Right lung (tissue), 5 donors: ENCODE measurements around the gene INPP5B. TPM values are rescaled to one million over a fixed set of nuclear protein-coding genes. Genes with fewer than 3 reads are reported as not detected.
"Not testable (repeated sequence)": the region's sequence is repeated elsewhere in the genome, so short reads cannot be mapped to it uniquely, and the experiment has no call there.

Source experiments
- DNase-seq, 2 donors: peaks; one replicate each; pipeline ENCODE4 v3.0.0-alpha.2; 2013
- polyA plus RNA-seq, 5 donors: library from polyadenylated mRNA; unstranded; fragments of 120-200 nt; gene quantifications; one replicate each; pipeline versions ENCODE4 v1.2.1 to v1.2.3, GENCODE V29; 2013; ENCODE audit warnings: inconsistent platforms in 1 of 5, low replicate concordance in 1 of 5; ENCODE audit not compliant: insufficient read length in 5 of 5, insufficient read depth in 1 of 5

Gene INPP5B
- polyA plus RNA-seq, 5 donors = 25.7 to 36.0 (median 27.9) TPM

DNA sequence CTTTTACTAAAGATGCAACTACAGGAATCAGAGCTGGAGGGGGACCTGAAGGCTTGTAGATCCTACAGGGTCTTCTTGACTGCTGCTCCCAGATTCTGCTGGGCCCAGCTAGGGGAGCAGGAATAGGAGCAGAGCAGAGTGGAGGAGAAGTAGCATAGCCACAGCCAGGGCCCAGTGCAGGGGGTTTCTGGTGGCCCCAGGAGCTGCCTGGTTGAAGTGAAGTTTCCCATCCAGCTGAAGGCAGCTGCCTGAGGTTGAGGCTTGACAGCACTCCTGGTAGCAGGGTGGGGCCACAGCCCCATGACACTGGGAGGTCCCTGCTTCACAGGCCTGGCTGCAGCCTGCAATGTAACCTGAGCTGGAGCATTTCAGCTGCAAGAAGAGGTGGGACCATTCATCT, 2.0 kb upstream of the INPP5B start:
- no peak for DNase-seq

DNA sequence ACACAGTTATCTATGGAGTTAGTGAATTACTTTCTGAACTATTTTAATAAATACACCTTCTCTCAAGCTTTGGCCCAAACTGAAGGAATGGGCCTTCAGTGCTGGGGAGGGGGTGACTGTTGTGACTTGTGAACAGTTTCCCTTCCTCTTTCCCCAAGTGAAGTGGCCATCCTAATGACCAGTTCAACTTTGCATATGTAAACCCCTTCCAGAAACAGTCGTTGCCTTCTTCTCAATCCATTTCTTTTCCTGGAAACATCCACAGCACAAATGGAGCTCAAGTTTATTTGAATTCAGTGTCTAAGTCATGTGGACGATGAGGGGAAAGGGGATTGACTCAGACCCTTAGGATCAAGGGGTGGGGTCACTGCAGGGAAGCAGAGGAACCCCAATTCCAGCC, 1.3 kb upstream of the INPP5B start:
- no peak for DNase-seq

DNA sequence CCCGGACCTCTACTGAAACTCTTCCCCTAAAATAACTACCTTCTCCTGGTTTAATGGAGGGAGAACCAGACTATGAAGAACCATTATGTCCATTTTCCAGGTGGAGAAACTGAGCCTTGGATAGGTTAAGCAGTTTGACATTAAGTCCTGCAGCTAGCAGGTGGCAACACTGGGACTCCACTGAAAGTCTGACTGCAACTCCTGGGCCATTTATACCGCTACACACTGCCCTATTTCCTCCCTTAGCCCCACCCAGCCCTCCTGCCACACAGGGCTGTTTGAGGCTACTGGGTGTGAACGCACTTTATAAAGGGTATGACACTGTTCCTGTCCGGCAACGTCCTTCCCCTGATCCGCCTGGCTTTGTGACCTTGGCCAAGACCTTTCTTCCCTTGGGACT, 511 bp upstream of the INPP5B start:
- DNase-seq = no peak

DNA sequence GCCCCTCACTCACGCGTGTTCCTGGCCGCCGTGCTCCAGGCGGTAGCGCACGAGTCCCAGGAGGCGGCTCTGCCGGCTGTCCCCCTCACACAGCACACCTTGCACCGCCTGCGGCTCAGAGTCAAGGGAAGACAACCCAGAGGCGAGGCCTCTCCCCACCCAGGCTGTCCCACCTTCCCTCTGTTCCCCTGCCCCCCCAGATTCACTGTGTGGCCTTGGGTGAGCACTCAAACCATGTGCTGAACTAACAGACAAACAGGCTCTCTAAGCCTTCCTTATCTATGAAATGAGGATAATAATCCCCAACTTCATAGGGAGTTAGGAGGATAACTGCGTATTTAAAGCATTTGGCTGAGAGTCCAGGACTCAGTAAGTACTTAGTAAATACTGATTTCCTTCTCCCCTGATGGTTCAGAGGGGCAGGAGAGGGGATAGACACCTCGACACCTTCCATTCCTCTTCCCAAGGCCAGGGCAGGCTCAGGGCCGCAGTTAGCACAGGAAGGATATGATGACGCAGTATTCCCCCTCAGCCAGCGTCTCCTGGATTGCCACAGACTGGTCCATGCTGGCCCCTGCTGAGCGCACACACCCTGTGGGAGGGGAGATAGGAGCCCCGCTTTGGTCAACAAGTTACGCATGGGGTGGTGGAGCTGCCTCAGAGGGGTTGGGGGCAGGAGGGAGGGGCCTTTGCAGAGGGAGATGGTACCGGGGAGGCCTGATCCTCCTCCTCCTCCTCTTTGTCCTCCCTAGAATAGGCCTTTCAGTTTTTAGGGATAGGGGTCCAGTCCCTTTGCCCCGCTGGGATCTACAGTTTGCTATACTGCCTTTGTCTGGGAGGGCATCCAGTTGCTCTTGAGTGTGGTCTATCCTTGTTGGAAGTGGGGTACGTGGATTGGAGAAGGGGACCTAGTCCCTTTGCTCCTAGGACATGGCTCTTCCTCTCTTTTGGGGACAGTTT, 830 bp downstream of the INPP5B start:
- DNase-seq = peak; percentile 41 to 42

DNA sequence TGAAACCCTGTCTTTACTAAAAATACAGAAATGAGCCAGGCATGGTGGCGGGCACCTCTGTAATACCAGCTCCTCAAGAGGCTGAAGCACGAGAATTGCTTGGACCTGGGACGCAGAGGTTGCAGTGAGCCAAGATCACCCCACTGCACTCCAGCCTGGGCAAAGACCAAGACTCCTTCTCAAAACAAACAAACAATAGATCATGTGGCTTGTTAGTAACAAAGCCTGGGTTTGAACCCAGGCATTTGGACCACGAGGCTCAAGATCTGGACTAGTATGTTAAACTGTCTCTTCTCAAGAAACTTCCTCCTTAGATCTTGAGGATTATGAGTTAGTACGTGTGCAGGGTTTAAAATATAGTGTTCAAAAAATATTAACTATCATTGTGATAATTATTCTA, 1.6 kb downstream of the INPP5B start:
- no peak for DNase-seq

DNA sequence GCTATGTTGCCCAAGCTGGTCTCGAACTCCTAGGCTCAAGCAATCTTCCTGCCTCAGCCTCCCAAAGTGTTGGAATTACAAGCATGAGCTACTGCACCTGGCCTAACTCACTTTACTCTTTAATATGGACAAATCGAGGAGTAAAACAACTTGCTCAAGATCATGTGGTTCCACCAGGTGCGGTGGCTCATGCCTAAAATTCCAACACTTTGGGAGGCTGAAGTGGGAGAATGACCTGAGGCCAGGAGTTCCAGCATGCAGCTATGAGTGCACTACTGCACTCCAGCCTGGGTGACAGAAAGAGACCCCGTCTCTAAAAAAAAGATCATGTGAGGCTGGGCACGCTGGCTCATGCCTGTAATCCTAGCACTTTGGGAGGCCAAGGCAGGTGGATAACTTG, 2.0 kb downstream of the INPP5B start:
- no peak for DNase-seq

DNA sequence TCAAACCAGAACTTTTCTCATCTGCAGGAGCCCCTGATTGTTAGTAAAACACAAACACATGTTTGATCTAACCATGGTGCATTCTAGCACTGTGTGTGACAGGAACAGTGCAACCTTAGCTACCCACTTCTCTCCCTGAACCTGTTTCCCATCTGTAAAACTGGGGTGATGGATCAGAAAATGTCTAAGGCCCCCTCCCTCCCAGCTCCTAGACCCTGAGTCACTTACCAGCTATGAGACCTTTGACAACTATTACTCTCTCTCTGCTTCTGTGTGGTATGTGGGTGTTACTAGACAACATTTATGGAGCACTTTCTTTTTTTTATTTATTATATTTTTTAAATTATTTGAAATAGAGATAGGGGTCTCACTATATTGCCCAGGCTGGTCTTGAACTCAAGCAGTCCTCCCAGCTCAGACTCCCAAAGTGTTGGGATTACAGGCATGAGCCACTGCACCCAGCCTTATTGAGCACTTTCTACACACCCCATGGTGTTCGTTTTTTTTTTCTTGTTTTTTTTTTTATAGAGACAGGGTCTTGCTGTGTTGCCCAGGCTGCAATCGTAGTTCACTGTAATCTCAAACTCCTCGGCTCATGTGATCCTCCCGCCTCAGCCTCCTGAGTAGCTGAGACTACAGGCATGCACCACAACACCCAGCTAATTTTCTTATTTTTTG, 2.6 kb downstream of the INPP5B start:
- DNase-seq = no peak

DNA sequence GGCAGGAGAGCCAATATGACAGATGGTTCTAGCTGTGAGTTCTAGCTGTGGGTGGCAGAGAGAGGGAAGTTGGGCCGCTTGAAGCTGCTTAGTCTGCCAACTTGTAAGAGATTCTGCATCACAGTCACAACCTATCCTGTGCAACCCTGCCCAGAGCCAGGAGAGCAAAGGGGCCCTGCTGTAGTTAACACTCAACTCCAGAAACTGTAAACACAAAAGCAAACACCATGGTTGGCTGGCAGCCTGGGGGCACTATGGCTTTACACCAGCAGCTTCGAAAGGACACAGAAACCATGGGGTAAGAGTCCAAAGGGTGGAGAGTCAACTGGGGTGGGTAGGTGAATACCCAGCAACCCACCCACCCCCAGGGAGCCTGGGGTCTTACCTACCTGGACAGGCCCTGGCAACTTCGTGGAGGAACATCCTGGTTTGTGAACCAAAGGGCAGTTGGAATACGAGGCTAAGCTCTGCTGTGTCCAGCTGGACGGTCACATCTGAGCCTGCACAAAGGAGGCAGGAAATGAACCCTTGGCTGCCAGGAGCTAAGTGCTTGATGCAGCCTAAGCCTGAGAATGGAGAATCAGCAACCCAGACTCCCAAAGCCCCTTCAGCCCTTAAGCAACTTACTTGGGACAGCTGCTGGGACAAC, 6.4 kb downstream of the INPP5B start:
- no peak for DNase-seq

DNA sequence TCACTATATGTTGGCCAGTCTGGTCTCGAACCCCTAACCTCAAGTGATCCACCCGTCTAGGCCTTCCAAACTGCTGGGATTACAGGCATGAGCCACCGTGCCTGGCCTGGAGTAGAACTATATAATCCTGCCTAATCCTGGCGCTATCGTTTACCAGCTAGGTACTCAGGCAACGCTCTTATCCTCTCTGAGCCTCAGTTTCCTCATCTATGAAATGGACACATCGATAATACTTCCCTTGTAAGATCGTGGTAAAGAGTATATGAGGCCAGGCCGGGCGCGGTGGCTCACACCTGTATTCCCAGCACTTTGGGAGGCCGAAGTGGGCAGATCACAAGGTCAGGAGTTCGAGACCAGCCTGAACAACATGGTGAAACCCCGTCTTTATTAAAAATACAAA, 10.1 kb downstream of the INPP5B start:
- not testable (repeated sequence) for DNase-seq

DNA sequence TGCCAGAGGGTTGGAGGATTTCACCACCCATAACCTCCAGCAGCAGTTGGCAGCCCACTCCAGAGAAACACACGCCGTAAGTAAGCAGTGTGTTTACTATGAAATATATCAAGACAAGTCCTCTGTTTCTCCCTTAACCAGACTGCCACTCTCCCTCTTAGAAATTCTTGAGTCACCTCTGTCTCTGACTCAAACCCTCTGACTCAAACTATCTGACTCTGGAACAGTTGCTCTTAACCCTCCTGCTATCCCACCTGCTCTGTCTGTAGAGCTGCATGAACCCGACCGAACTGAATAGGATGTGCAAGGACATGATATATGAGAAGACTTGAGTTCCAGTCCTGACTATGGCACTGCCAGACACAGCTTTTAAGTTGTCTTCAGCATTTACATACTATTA, 14.1 kb downstream of the INPP5B start:
- no peak for DNase-seq

DNA sequence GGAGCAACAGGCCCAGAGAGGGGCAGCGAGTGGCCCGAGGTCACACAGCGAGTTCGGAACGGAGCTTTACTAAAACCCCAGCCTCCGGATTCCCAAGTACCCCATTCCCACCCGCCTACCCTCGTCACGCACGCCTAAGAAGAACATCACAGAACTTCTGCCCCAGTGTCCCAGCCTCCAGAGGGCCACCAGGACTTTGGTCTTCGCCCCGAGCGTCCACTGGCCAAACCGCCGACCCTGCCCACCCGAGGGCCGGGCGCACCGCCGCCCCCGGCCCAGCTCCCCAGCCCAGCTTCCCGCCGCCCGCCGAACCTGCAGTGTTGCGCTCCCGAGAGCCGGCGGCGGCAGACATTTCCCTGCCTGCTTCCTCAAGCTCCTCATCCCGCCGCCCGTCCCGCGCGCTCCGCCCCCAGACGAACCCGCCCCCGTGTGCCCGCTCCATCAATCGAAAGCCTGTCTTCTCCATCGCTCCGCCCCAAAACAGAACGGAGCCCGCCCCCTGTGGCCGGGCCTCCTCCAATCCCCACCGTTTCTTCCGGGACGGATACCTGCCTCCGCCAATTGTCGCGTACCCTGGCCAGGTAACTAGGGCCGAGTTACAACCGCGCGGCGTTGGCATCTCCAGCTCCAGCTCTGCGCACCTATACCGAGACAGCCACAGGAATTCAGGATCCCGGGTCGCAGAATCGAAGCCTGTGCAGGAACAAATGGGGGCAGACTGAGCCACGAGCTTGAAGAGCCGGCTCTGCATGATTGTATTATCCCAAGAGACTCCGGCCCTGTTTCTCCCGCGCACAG, 15.3 kb downstream of the INPP5B start:
- DNase-seq = peak; percentile 92 to 95

DNA sequence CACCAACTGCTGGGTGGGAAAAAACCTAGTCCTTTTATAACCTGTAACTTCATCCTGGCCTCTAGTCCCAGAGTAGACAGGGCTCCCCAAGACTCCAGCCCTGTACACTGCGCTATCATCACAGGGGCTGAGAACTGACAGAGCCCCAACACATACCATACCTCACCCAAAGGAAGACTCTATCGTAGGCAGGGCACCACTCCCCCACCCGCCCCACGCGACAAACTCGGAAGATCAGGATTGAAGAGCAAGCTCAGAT, 15.8 kb downstream of the INPP5B start:
- no peak for DNase-seq

DNA sequence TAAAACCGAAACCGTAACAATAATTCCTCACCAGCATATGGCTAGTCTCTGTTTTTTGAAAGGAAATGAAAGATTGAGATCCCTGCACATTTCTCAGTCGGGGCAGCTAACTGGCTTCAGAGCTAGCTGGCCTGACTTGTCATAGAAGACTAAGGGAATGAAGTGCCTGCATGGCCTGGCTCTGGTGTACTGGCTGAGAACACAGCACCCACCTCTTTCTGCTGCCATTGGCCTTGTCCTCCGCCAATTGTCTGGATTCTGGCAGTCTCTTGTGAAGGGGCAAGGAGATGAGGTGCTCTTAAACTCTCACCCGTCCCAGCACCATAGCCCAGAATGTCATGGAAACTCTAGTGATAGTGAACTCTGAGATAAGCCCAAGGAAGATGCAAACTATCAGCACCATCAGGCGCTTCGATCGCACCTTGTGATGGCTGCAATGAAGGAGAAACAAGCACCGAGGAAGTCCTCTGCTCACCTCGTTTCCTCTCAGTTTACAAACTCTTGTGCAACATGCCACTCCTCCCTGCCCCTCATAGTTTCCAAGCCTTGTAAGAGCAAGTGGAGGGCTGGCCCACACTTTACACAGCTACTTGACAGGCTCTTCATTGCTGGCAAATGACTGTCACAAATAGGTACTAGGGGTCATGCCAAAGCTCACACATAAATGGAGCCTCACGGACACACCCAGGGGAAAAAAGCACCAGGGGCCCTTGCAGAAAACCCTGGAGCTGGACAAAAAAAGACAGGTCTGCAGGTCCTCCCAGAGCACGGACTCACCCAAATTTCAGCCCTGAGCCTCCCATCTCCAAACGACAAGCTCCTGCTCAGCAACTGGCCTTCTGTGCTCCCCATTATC, 16.4 kb downstream of the INPP5B start:
- peak; percentile 20 for DNase-seq

DNA sequence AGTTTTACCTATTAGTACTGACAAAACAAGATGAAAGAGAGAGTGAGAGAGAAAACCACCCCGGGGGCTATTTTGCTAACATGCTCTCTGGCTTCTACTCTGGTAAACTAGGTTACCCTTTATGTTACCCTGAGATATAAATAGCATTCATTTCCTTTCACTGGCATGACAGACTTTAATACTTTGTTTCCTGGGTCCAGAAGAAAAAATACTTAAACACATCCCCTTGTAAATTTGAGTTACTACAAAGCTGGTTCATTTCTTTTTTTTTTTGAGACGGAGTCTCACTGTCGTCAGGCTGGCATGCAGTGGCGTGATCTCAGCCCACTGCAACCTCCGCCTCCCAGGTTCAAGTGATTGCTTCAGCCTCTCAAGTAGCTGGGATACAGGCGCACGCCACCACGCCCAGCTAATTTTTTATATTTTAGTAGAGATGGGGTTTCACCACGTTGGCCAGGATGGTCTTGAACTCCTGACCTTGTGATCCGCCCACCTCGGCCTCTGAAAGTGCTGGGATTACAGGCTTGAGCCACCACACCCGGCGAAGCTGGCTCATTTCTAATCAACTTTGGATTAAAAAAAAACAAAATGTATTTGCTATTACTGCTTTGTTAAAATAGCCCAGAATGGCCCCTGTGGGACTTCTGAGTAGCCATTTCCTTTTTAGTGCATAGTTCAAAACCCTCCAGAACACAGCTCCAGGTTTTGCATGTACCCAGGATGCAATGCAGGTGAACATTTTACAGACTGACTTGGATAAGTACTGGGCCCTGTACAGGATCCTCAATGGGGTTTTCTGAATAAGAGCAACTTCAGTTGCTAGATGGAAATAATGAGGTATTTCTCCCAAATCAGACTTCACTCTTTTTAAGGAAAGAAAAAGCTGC, 20.6 kb downstream of the INPP5B start:
- DNase-seq = no peak

DNA sequence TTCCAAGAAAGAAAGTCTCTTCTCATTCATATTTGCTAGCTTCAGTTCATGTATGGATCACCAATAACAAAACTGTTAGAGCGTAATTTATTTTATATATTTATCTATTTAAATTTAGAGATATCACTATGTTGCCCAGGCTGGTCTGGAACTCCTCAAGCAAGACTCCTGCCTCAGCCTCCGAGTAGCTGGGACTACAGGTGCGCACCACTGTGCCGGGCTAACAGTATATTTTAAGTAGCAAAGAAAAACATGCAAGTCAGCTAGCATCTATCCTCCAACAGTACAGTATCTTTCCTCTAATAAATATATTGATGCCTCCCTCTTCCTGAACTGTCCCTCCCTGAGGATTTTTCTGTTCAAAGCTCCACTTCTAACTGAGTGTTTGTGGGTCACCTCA, 21.5 kb downstream of the INPP5B start:
- no peak for DNase-seq

DNA sequence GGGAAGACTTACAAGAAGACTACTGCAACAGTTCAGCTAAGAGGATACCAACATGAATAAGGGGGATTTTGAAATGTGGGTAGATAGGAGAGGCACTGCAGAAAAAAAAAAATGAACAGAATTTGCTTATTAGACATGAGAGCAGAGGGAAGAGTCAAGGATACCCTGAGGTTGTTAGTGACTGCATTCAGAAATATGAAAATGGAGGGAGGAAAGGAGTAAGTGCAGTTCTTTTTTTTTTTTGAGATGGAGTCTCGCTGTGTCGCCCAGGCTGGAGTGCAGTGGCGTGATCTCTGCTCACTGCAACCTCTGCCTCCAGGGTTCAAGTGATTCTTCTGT, 23.3 kb downstream of the INPP5B start:
- no peak for DNase-seq

DNA sequence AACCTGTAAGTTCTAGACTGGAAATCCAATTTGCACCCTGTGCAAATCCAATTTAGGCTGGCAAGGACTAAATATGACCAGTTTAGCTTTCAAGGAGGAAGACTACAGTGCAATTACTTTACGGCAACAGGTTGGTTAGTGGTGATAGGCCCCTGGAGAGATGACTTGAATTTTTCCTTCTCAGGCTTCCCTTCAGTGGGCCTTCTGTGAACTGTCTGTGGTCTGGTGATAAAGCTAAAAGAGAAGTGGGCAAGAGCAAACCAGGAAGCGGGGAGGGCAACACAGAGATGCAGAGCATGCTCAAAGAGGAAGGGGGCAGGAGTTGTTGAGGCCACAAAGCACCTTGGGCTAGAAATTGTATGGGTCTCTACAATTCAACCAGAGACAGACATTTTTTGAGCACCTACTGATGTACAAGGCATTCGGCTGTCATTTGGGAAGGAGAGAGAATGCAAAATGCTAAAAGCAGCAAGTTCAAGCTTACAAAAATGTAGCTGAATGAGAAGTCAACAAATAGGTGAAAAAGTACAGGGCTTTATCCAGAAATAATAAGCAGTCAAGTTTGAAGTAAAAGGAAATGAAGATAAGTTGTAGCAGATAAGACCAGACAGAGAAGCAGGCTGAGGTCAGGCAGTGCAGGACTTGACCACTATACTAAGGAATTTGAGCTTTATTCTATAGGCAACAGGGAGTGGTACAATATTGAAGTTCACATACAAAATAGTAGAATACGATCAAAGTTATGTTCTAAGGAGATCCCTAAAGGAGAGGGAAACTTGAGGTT, 23.9 kb downstream of the INPP5B start:
- no peak for DNase-seq

DNA sequence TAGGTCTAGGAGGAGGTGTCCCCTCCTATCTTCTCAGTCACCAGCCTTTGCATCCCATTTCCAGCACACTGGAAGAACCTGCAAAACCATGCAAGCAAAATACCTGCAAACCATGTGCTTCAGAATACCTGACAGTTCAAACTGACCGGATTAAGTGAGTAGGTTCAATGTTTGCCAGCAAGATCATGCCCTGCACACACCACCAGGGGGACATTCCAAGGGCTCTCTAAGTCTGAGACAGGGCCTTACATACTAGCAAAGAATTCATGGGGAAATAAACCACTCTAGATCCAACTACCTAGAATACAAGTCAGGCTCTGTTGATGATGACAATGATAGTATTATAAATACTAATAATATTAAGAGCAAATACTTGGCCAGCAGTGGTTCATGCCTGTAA, 27.6 kb downstream of the INPP5B start:
- no peak for DNase-seq

DNA sequence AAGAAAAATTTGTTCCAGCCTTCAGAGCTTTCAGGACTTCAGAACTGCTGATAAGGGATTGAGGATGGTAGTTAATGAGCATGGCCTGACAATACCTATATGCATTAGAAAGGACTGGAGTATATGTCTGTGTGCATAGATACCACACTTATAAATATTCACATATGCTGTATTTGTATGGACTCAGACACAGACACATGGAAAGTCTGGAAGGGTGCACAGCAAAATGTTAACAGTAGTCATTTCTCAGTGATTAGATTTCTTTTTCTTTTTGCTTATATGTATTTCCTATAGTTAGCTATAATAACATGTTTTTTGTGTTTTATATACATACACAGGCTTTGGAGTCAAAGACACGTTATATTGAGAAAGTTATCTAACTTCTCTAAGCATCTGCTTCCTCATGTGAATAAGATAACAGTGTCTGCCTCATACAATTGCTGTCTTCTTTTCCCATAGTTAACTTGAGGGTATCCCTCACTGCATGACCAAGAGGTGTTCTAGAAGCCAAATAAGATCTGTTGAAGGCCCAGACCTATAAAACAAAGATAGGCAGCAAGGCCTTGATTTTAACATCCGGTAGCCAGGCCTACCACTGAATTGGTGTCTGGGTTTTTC, 31.3 kb downstream of the INPP5B start:
- no peak for DNase-seq
